Epithelial cell of proximal tubule (primary cell): ENCODE data around the gene ACP2. TPM values are rescaled to one million over a fixed set of nuclear protein-coding genes. Genes with fewer than 3 reads are reported as not detected.

Experiments used
- DNase-seq: peaks from one replicate; pipeline ENCODE4 v3.0.0-alpha.2; 2011; ENCODE audit warnings: low read depth
- H3K4me3 ChIP-seq: 2 replicates; pipeline ENCODE4 v1.5.1; 2011; ENCODE audit warnings: low read depth, mild to moderate bottlenecking, low read length
- total RNA-seq: library from RNA; depleted of rRNA; stranded (reverse); fragments of >200 nt; gene quantifications from 2 replicates; pipeline ENCODE4 v1.2.3, GENCODE V29; 2015
- TF ChIP-seq, protein P1 (sequence below): conservative IDR thresholded peaks from 2 replicates; pipeline ENCODE4 v1.5.1; 2012; ENCODE audit warnings: low read depth, mild to moderate bottlenecking, low read length

ACP2 gene
- total RNA-seq, 1 donor from 2014 or later = 32.3 TPM

DNA sequence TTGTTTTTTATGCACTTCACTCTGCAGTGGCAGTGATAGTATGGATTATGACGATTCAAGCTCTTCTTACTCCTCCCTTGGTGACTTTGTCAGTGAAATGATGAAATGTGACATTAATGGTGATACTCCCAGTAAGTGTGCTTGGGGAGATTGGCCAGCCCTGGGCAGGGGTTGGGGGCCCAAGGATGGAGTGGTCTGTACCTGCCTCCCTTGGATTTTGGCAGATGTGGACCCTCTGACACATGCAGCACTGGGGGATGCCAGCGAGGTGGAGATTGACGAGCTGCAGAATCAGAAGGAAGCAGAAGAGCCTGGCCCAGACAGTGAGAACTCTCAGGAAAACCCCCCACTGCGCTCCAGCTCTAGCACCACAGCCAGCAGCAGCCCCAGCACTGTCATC lies 35.5 kb upstream of the ACP2 start:
- DNase-seq = no peak
- H3K4me3 ChIP-seq = no peak overlapping the region
- TF ChIP-seq, protein P1, sequence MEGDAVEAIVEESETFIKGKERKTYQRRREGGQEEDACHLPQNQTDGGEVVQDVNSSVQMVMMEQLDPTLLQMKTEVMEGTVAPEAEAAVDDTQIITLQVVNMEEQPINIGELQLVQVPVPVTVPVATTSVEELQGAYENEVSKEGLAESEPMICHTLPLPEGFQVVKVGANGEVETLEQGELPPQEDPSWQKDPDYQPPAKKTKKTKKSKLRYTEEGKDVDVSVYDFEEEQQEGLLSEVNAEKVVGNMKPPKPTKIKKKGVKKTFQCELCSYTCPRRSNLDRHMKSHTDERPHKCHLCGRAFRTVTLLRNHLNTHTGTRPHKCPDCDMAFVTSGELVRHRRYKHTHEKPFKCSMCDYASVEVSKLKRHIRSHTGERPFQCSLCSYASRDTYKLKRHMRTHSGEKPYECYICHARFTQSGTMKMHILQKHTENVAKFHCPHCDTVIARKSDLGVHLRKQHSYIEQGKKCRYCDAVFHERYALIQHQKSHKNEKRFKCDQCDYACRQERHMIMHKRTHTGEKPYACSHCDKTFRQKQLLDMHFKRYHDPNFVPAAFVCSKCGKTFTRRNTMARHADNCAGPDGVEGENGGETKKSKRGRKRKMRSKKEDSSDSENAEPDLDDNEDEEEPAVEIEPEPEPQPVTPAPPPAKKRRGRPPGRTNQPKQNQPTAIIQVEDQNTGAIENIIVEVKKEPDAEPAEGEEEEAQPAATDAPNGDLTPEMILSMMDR = no peak

DNA sequence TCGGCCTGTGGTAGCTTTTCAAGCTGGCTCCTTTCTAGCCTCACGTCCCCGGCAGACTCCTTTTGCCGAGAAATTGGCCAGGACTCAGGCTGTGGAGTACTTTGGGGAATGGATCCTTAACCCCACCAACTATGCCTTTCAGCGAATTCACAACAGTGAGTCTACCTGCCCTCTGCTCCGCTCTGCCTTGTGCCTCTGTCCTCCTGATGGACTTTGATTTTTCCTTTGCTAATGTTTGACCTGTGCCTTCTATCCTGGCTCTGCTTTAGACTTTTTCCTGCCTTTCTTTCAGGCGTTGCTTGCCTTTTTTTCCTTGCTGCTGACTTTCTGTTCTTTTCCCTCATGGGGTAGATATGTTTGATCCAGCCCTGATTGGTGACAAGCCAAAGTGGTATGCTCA lies 33.8 kb upstream of the ACP2 start:
- TF ChIP-seq, protein P1 = no peak
- no peak for DNase-seq
- H3K4me3 ChIP-seq = no peak overlapping the region

- no peak overlapping the region for H3K4me3 ChIP-seq
- TF ChIP-seq, protein P1 = no peak
- DNase-seq = no peak
Observed at GRCh38 chr11:47280860-47281259, 32.2 kb upstream of the ACP2 start.

GRCh38 chr11:47280099-47280498 lies 31.5 kb upstream of the ACP2 start:
- TF ChIP-seq, protein P1 = no peak
- no peak overlapping the region for H3K4me3 ChIP-seq
- no peak for DNase-seq

GRCh38 chr11:47278769-47279168 lies 30.2 kb upstream of the ACP2 start:
- no peak overlapping the region for H3K4me3 ChIP-seq
- TF ChIP-seq, protein P1 = no peak
- no peak for DNase-seq

DNA sequence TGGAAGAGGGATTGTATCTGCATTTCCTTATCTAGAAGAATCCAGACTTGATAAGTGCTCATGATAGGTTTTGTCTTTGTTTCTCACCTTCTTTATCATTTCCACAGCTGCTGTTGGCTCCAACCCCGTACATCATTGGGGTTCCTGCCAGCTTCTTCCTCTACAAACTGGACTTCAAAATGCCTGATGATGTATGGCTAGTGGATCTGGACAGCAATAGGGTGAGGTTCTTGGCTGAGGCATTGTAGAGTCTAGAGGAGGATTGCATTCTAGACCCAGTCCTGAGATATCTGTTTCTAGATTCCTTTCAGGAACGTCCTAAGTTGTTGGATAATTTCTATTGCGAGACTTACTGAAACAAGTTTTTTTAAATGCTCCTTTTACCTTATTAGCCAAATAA lies 29.4 kb upstream of the ACP2 start:
- no peak for DNase-seq
- TF ChIP-seq, protein P1 = no peak
- H3K4me3 ChIP-seq = no peak overlapping the region

DNA sequence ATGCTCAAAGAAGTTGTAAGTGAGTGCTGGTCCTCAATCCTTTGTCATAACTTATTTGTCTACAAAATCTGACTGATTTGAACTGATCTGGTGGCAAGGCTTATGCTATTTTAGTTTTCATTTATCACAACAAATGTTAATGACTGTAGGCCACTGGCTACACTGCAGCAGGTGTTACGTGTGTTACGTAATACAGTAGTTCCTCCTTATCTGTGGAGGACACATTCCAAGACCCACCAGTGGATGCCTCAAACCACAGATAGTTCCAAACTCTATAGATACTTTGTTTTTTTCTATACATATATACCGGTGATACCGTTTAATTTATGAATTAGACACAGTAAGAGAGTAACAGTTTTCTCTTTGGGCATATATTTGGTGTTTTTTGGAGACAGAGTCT lies 28.3 kb upstream of the ACP2 start:
- TF ChIP-seq, protein P1 = no peak

More for the DNA sequence above, 28.3 kb upstream of the ACP2 start:
- DNase-seq = no peak
- no peak overlapping the region for H3K4me3 ChIP-seq
